ENCODE results near the gene NEK11.

DNA sequence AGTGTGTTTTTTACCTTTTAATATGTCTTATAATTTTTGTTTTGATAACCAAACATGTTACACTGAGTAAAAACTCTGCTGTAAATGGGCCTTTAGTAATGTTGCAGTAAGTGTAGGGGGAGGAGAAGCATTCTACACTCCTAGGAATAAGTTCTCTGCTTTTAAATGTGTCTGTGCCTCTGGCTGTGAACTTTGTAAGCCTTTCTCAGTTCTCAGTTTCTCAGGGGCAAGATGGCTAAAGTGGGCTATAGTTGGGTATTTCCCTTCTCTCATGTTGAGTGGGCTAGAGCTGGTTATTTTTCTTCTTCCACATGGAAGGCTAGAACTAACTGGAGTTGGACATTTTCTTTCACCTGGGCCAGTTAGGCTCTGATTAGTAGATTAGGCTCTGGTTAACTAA is 279.6 kb downstream of the NEK11 start:
- TF ChIP-seq EZH2 (IDR thresholded peaks at IDR 0.05), result no peak
- TF ChIP-seq, protein P1, sequence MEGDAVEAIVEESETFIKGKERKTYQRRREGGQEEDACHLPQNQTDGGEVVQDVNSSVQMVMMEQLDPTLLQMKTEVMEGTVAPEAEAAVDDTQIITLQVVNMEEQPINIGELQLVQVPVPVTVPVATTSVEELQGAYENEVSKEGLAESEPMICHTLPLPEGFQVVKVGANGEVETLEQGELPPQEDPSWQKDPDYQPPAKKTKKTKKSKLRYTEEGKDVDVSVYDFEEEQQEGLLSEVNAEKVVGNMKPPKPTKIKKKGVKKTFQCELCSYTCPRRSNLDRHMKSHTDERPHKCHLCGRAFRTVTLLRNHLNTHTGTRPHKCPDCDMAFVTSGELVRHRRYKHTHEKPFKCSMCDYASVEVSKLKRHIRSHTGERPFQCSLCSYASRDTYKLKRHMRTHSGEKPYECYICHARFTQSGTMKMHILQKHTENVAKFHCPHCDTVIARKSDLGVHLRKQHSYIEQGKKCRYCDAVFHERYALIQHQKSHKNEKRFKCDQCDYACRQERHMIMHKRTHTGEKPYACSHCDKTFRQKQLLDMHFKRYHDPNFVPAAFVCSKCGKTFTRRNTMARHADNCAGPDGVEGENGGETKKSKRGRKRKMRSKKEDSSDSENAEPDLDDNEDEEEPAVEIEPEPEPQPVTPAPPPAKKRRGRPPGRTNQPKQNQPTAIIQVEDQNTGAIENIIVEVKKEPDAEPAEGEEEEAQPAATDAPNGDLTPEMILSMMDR (IDR thresholded peaks at IDR 0.05), result no peak
- TF ChIP-seq EZH2phosphoT487 (IDR thresholded peaks at IDR 0.05), result no peak
